Fibroblast of skin of abdomen (primary cell): ENCODE data around the gene EXOC1L.
"Not testable (repeated sequence)": the region's sequence is repeated elsewhere in the genome, so short reads cannot be mapped to it uniquely, and the experiment has no call there.

ENCODE experiments used
- DNase-seq: peaks from one replicate; pipeline ENCODE4 v3.0.0-alpha.2; 2013

Gene EXOC1L

GRCh38 chr4:55838952-55839351 lies 19.4 kb downstream of the EXOC1L start:
- no peak for DNase-seq

GRCh38 chr4:55840956-55841355 lies 21.4 kb downstream of the EXOC1L start:
- DNase-seq = no peak

DNA sequence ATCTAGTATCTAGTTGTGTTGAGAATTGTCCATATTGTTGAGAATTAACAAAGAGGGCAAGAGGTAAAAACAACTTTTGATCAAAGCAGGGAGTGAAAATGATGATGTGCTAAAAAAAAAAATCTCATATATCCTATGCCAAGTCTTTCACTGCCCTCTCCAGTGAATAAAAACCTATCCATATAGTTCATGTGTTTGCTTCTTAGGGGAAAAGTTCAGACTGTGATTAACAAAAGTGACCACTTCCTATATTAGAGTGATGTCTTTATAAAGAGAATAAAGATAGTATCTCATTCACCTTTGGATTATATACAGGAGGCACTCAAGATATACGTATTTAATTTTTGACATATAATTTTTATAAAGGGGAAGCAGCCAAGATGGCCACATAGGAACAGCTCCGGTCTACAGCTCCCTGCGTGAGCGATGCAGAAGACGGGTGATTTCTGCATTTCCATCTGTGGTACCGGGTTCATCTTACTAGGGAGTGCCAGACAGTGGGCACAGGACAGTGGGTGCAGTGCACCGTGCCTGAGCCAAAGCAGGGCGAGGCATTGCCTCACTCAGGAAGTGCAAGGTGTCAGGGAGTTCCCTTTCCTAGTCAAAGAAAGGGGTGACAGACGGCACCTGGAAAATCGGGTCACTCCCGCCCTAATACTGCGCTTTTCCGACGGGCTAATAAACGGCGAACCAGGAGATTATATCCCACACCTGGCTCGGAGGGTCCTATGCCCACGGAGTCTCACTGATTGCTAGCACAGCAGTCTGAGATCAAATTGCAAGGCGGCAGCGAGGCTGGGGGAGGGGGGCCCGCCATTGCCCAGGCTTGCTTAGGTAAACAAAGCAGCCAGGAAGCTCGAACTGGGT lies 22.0 kb downstream of the EXOC1L start:
- DNase-seq = not testable (repeated sequence)

- not testable (repeated sequence) for DNase-seq
These were observed 22.7 kb downstream of the EXOC1L start for GRCh38 chr4:55842312-55842711.

DNA sequence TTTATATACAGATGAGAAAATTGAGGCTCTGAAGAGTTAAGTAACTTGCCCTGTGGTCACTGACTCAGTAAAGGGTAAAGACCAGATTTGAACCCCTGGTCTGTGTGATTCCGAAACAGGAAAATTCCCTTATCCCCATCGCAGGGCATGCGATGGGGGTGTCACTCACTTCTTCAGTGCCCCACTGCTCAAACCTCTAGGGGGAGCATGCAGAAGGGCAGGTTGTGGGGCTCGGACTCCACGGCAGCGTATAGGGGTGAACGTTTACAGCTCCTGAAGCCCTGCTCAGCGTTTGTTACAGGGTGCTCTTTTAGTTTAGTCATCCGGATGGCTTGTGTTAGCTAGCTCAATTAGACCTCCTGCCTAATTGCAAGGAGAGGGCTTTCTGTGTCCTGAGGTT lies 30.1 kb downstream of the EXOC1L start:
- DNase-seq = no peak

DNA sequence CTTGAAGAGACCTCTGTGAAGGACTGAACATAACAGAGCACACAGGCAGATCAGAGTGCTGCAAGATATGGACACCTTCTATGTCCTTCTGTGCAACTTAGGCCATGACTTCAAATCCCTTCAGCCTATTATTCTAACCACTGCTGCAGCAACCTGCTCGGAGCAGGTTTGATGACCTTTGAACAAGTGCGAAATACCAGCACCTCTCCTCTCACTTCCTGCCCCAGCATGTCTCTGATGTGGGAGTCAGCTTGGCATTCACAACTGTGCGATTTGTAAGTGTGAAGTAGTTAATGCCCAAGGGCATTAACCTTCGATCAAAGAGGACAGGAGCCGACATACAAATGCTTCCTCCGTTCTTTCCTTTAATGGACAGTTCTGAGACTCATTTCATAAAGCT lies 32.3 kb downstream of the EXOC1L start:
- DNase-seq = no peak

DNA sequence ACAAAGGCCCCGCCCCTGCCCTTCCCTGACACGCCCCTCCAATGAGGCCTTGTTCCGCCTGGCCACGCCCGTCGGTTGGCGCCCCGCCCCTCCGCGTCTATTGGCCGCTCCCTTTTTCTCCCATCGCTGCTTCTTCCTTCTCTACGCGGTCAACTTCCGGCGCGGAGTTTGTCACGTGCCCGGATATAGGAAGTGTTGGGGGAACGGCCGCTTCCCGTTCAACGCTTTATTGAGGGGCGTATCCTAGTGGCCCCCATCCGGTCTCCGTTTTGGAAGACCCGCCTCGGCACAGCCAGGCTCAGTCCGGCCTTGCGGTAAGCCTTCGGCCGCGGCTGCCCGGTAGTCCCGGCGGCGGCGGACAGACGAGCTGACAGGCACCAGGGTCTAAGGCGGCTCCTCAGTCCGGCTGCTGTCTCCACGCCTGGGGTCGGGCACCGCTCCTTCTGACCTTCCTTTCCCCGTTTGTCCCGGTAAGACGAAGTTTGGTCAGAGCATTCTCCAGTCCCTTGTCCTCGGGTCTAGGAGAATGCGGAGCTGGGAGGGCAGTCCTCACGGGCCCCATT lies 34.0 kb downstream of the EXOC1L start, which contains the start of gene EXOC1:
Gene EXOC1 (plus strand): TSS at position 165 of the 563 bp plus-strand sequence. CDS start 4,676 bp downstream, outside the sequence.
- DNase-seq = peak; percentile 97

DNA sequence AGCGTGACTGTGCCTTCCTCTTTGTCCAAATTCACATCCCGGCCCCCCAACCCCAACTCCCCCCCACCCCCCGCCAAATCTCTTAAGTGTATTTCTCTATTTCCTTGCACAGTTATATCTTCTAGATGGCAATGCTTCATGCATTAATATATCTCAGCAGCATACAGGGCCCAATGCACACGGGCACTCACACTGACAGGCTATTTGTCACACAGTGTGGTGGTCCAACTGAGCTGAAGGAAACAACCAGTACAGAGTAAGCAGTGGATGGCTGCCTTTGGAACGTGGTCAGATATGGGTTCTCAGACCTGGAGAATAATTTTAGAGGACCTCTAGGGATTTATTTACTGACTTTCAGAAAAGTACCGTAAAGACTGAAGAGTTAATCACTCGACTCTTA lies 34.5 kb downstream of the EXOC1L start:
- no peak for DNase-seq

GRCh38 chr4:55857586-55857985 lies 38.0 kb downstream of the EXOC1L start:
- DNase-seq = no peak

GRCh38 chr4:55859711-55860110 lies 40.1 kb downstream of the EXOC1L start:
- DNase-seq = peak; percentile 9

DNA sequence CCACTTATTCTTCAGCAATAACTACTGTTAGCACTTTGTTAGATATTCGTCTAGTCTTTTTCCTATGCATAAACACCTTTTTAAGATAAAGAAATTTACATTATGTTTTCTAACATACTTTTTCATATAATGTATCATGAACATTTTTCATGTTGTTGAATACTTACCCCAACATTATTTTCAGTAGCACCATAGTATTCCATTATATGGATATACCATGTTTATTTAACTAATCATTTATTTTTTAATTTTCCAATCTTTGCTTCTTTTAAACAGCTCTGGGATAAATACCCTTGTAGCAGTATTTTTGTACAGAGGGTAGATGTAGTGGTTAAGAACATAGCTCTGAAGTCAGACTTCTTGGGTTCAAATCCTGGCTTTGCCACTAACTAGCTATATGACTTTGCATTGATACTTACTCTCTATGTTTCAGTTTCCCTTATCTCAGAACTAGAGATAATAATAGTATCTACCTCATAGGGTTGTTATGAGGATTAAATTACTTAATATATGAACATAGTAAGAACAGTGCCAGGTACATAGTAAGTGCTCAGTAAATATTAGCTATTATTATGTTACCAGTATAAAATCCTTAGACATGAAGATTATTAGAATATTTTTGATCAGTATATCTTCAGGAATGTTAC lies 45.1 kb downstream of the EXOC1L start:
- no peak for DNase-seq

DNA sequence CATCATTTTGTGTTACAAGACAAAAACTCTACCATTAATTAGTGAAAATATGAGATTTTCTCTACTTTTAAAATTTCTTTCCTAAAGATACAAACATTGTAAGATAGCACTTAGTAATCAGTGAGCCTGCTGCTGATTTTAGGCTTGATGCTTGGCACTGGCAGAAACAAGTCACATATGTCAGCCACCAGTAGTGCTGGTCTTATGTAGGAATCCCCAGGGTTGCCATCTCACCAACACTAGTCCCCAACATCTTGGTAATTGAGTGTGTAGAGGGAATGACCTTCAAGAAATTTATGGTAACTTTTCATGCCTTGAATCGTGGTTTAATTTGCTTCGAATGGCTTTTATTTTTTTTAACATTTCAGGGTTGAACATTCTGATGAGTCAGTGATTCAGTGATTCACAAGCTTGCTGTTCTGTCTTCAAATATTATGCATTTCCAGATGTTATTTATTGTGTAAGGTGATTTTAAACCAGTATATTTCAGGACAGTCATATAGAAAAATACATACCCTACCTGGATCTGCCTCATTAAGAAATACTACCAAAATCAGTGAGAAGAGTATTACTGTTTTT lies 45.7 kb downstream of the EXOC1L start:
- peak; percentile 73 for DNase-seq

- DNase-seq = peak; percentile 91
These were observed 46.8 kb downstream of the EXOC1L start for GRCh38 chr4:55866290-55866907.

DNA sequence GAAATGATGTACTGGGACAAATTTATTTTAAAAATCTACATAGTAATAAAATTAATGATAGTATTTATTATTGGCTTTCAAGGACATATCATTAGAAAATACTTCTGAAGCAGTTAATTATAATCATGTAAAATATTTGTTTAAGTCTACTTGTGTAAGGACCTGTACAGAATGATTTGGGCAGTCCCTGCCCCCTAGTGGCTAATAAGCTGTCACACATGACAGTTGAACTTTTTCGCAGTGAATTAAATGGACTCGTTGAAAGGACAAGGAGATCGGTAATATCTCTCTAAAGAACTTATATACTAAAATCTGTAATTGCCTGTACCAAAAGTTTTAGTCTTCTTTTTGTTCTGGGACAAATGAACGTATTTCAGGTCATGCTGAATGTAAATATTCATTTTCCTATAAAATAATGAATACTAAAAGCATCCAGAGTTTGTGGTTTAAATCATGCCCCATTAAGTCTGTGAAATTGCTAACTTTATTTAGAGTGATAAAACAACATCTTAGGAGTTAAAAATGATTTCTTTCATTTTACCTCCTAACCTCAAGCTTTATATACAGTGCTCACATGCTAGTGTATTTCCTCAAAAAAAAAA lies 47.5 kb downstream of the EXOC1L start:
- peak; percentile 66 for DNase-seq

DNA sequence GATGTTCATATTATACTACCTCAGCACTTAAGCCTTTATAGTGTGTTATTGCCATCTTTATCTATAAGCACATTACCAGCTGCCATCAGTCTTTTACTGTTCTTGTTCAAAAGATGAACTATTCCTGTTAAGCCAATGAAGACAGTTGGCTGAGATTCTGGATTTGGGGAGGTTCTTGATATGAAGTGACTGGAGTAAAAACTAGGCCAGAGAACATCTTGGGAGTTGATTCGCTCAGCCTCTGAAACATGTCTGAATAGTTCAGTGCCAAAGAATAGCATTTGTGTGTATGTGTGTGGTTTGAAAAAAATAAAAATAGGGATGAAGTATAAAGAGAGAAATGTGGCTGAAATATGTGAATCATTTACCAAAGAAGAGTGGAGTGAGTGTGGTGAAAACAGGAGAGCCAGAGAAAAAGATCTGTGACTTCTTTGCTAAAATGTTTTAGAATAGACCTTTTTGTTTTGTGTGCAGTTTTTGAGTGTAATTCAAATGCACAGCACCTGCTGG lies 49.0 kb downstream of the EXOC1L start:
- peak; percentile 36 for DNase-seq

DNA sequence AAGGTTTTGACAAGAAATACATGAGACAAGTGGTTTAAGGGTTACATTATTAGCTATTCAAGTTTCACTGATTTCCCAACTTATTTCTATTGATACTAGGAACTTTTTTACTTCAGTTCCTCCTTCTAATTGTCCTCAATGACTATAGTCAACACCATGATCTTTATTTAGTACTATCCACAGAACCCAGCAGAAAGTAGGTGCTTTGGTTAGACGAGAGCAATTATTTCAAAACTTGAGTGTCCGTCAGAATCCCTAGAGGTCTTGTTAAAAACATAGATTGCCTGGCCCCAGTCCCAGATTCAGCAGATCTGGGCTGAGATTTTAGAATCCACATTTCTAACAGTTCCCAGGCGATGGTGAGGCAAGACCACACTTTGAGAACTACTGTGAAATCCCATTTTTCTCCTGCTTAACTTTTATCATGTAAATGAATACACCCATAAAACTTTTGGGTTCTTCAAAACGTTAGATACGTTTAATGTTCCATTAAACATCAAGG lies 51.8 kb downstream of the EXOC1L start:
- DNase-seq = no peak

GRCh38 chr4:55874831-55875230 lies 55.2 kb downstream of the EXOC1L start:
- no peak for DNase-seq

DNA sequence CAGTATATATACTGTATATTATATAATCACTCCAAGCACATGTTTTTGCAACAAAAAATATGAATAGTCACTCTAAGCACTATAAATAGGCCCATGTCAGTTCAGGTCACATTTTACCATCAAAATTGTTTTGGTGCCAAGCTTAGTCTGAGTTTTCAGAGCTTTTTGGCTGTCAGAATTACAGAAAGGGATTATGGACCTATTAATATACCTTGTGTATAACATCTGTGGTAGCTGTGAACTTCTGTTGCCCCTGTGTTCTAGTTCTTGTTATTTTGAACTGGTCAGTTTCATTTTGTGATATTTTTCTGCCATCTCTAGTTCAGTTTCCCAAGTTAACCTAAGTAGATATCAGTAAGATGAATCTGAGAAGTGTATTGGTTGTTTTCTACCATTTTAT lies 56.8 kb downstream of the EXOC1L start:
- DNase-seq = no peak

DNA sequence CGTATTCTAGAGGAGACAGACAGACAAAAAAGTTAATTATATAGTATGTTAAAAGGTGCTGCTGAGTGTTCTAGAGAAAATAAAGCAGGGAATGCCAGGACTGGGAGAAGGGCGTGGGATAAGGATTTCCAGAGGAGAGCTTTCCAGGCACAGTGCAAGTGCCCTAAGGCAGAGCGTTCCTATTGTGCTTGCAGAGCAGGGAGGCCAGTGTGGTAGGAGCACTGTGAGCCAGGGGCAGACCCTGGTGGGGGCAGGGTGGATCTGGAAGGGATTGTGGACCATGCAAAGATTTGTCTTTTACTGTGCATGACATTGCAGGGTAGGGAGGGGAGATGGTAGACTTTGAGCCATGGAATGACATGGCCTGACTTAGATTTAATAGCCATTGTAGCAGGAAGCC lies 59.6 kb downstream of the EXOC1L start:
- DNase-seq = no peak

DNA sequence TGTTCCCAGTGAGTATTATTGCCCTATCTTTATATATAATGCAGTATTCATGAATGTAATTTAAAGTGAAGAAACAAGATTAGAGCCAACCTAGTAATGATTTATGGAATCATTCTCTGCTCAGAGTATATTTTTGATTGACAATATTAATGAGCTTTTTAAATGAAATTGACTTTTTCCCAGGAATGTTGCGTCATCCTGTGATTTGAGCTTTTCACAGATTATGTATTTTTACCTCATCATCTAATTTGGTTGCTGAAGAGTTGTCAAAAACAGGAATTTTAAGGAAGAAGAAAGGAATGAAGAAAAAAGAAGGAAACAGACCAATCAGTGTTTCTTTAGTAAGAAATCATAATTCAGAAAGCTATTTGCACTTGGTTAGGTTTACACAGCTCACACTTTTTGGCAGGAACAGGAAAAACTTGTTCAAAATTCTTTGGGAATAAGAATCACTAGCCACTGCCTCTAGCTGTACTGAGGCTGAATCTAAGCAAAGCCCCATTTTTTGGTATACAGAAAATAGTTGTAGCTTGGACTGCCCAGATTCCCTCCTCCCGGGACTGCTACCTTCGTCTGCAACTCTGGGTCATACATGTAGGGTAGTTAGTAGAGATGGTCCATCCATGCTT lies 61.2 kb downstream of the EXOC1L start:
- no peak for DNase-seq

DNA sequence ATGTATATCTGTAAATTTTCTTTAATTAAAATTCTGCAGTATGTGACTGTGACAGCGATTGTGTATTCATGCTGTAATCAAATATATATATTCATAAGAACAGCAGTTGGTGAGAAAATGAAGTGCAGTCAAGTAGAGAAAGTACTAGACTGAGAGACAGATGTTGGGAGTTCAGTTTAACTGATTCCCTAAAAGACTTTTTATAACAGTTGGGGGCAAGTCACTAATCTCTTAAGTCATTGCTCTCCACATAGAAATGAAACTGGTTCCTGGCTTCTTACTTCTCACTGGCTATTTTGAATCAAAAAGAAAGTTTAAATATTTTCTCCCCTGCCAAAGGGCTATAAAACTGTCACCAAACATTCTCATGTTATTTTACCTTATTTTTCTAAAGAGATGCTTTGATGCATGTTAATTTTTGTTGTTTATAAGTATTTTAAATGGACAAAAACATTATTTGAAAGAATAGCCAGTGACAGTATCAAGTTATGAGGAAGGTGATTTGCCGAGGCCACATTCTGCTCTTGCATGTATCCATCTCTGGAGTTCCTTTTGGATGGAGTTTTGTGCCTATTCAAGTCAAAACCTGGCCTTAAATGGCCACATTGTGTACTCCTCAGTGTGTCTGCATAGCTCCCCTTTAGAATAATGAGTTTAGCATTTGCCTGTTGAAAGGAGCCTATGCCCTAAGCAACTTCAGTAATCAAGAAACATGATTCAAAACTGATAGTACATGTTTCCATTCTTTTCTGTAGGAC lies 64.7 kb downstream of the EXOC1L start:
- DNase-seq = no peak
